H1 (cell line): ENCODE results near the gene MPEG1. TPM values are rescaled to one million over a fixed set of nuclear protein-coding genes. Genes with fewer than 3 reads are reported as not detected.

Source experiments
- CTCF ChIA-PET: fragments of 300-600 bp; sonication (Branson Sonifier 250); formaldehyde crosslinking; loops from one replicate; lab custom pipeline; 2021; ENCODE audit not compliant: partially characterized antibody; lab: Charles Lee
- POLR2A ChIA-PET: fragments of 300-600 bp; sonication (Branson Sonifier 250); formaldehyde crosslinking; loops from one replicate; lab custom pipeline; 2021; ENCODE audit warnings: inconsistent platforms; ENCODE audit not compliant: partially characterized antibody; lab: Charles Lee
- DNase-seq, 2 experiments: peaks; one replicate each; pipeline versions ENCODE4 v3.0.0 to v3.0.0-alpha.2; 2010 to 2022; ENCODE audit warnings: low spot score in 2 of 2, low read depth in 1 of 2, mixed read lengths in 1 of 2
- FAIRE-seq: peaks from 2 replicates; lab custom pipeline; 2011; peaks lifted over from hg19 to GRCh38; lab: Jason Lieb, UNC
- H2AFZ ChIP-seq: 2 replicates; pipeline ENCODE4 v1.8.1; 2012; ENCODE audit warnings: low read length, inconsistent platforms
- H2AK5ac ChIP-seq: 2 replicates; pipeline ENCODE4 v1.6.1; 2013; ENCODE audit warnings: low read depth, low read length
- H2BK120ac ChIP-seq: replicated peaks from 2 replicates; pipeline ENCODE3; 2013; ENCODE audit warnings: low read depth, low read length, inconsistent platforms
- H2BK12ac ChIP-seq: 2 replicates; pipeline ENCODE4 v1.6.1; 2013; ENCODE audit warnings: low read depth, low read length
- H2BK15ac ChIP-seq: 2 replicates; pipeline ENCODE4 v1.6.1; 2013; ENCODE audit warnings: low read length
- H2BK20ac ChIP-seq: 2 replicates; pipeline ENCODE4 v1.6.1; 2013; ENCODE audit warnings: low read length
- H2BK5ac ChIP-seq: 2 replicates; pipeline ENCODE4 v1.6.1; 2013; ENCODE audit warnings: low read depth, low read length
- H3K14ac ChIP-seq: 2 replicates; pipeline ENCODE4 v1.6.1; 2013; ENCODE audit warnings: inconsistent platforms; ENCODE audit not compliant: insufficient read length
- H3K18ac ChIP-seq: 2 replicates; pipeline ENCODE4 v1.6.1; 2013; ENCODE audit warnings: low read length; ENCODE audit errors: extremely low read depth
- H3K23ac ChIP-seq: 2 replicates; pipeline ENCODE4 v1.6.1; 2013; ENCODE audit warnings: inconsistent platforms; ENCODE audit not compliant: insufficient read length
- H3K23me2 ChIP-seq: 2 replicates; pipeline ENCODE4 v1.6.1; 2013; ENCODE audit warnings: low read depth, low read length
- H3K27ac ChIP-seq: 2 replicates; pipeline ENCODE4 v1.6.1; 2011; ENCODE audit warnings: low read depth, low read length, inconsistent platforms
- H3K27me3 ChIP-seq, 4 experiments: replicated peaks in 1 of 4; 1 replicate in 1 of 4; 2 replicates in 3 of 4; pipeline versions ENCODE4 v1.6.1 to v1.8.1; 2011 to 2013; ENCODE audit warnings: low read length in 3 of 4, mild to moderate bottlenecking in 3 of 4, inconsistent platforms in 2 of 4, mixed read lengths in 2 of 4, moderate library complexity in 1 of 4; ENCODE audit not compliant: control insufficient read depth in 3 of 4, insufficient read depth in 3 of 4; ENCODE audit errors: extremely low read depth in 1 of 4
- H3K36me3 ChIP-seq, 4 experiments: 2 replicates each; pipeline versions ENCODE4 v1.6.1 to v1.8.1; 2011 to 2013; ENCODE audit warnings: mild to moderate bottlenecking in 4 of 4, low read length in 3 of 4, moderate library complexity in 2 of 4, control low read depth in 1 of 4, inconsistent platforms in 1 of 4; ENCODE audit not compliant: insufficient read depth in 4 of 4, control insufficient read depth in 2 of 4
- H3K4ac ChIP-seq: replicated peaks from 2 replicates; pipeline ENCODE3; 2013; ENCODE audit warnings: low read length, low read depth, mixed read lengths, inconsistent platforms; ENCODE audit not compliant: insufficient read length
- H3K4me1 ChIP-seq, 4 experiments: replicated peaks in 1 of 4; 1 replicate in 1 of 4; 2 replicates in 3 of 4; pipeline versions ENCODE4 v1.6.1 to v1.8.1; 2011 to 2013; ENCODE audit warnings: low read length in 3 of 4, inconsistent platforms in 2 of 4, mixed read lengths in 1 of 4; ENCODE audit not compliant: insufficient read depth in 4 of 4, control insufficient read depth in 3 of 4
- H3K4me2 ChIP-seq, 2 experiments: 2 replicates each; pipeline versions ENCODE4 v1.6.1 to v1.8.1; 2011 to 2013; ENCODE audit warnings: low read depth in 2 of 2, low read length in 2 of 2, control low read depth in 1 of 2, inconsistent platforms in 1 of 2, mild to moderate bottlenecking in 1 of 2; ENCODE audit not compliant: insufficient read depth in 1 of 2
- H3K4me3 ChIP-seq, 4 experiments: fragments of 200-600, 300-600 bp in 1 of 4; sonication (generic), shearing (Covaris generic), sonication (Bioruptor Twin) in 1 of 4; 2 replicates each; pipeline versions ENCODE4 v1.5.1 to v1.8.1; 2011 to 2016; ENCODE audit warnings: low read length in 4 of 4, low read depth in 3 of 4, control low read depth in 2 of 4, inconsistent platforms in 2 of 4, mild to moderate bottlenecking in 2 of 4, mixed read lengths in 1 of 4, moderate library complexity in 1 of 4; ENCODE audit not compliant: insufficient read depth in 2 of 4; ENCODE audit errors: extremely low read depth in 1 of 4
- H3K56ac ChIP-seq: replicated peaks from 2 replicates; pipeline ENCODE3; 2013; ENCODE audit warnings: low read depth, mild to moderate bottlenecking, mixed read lengths, low read length, inconsistent platforms; ENCODE audit not compliant: insufficient read length
- H3K79me1 ChIP-seq: 2 replicates; pipeline ENCODE4 v1.6.1; 2013; ENCODE audit warnings: low read depth, low read length, control low read depth
- H3K79me2 ChIP-seq, 2 experiments: 2 replicates each; pipeline versions ENCODE4 v1.6.1 to v1.8.1; 2012 to 2013; ENCODE audit warnings: low read length in 2 of 2, mild to moderate bottlenecking in 2 of 2, inconsistent platforms in 1 of 2; ENCODE audit not compliant: insufficient read depth in 2 of 2, control insufficient read depth in 1 of 2
- H3K9ac ChIP-seq, 4 experiments: replicated peaks in 1 of 4; 1 replicate in 1 of 4; 2 replicates in 3 of 4; pipeline versions ENCODE4 v1.6.1 to v1.8.1; 2011 to 2013; ENCODE audit warnings: low read depth in 3 of 4, low read length in 3 of 4, control low read depth in 2 of 4, mild to moderate bottlenecking in 2 of 4, moderate library complexity in 2 of 4, inconsistent platforms in 1 of 4; ENCODE audit errors: extremely low read depth in 1 of 4
- H3K9me3 ChIP-seq, 2 experiments: 2 replicates each; pipeline versions ENCODE4 v1.6.1 to v1.8.1; 2012 to 2013; ENCODE audit warnings: mild to moderate bottlenecking in 2 of 2, moderate library complexity in 2 of 2, control low read depth in 1 of 2, inconsistent platforms in 1 of 2, low read depth in 1 of 2, low read length in 1 of 2, mixed read lengths in 1 of 2; ENCODE audit not compliant: insufficient read depth in 2 of 2
- H4K20me1 ChIP-seq, 2 experiments: replicated peaks in 1 of 2; 2 replicates each; pipeline versions ENCODE3 to v1.8.1; 2011 to 2013; ENCODE audit warnings: inconsistent platforms in 2 of 2, low read length in 2 of 2, mild to moderate bottlenecking in 1 of 2; ENCODE audit not compliant: insufficient read depth in 2 of 2, control insufficient read depth in 1 of 2
- H4K5ac ChIP-seq: 2 replicates; pipeline ENCODE4 v1.6.1; 2013; ENCODE audit warnings: low read length, low read depth, mixed read lengths, inconsistent platforms; ENCODE audit not compliant: insufficient read length
- H4K8ac ChIP-seq: 2 replicates; pipeline ENCODE4 v1.8.0; 2013; ENCODE audit warnings: mild to moderate bottlenecking, moderate library complexity, low read length, inconsistent platforms; ENCODE audit not compliant: insufficient read depth; ENCODE audit errors: extremely low read depth
- H4K91ac ChIP-seq: replicated peaks from 2 replicates; pipeline ENCODE3; 2013; ENCODE audit warnings: low read length, mixed read lengths, inconsistent platforms; ENCODE audit not compliant: insufficient read length
- CBX8 ChIP-seq: fragments of 300-800, 300-1000 bp; sonication (generic); IDR thresholded peaks from 2 replicates; pipeline ENCODE4 v1.7.1; 2016; ENCODE audit warnings: low read depth, low read length, borderline replicate concordance
- KDM5A ChIP-seq: fragments of 200-600 bp; IDR thresholded peaks from 2 replicates; pipeline ENCODE4 v1.7.1; 2012; ENCODE audit warnings: mild to moderate bottlenecking, low read length, inconsistent platforms, mixed read lengths
- POLR2AphosphoS5 ChIP-seq: IDR thresholded peaks from 2 replicates; pipeline ENCODE4 v1.6.1; 2011; ENCODE audit warnings: low read depth, low read length
- SIRT6 ChIP-seq: IDR thresholded peaks from one replicate; pipeline ENCODE4 v1.7.1; 2012; ENCODE audit warnings: low read length, inconsistent platforms
- TAF1 ChIP-seq: IDR thresholded peaks from 2 replicates; pipeline ENCODE4 v1.6.1; 2011; ENCODE audit warnings: mild to moderate bottlenecking, low read depth, low read length
- USF2 ChIP-seq: IDR thresholded peaks from 2 replicates; pipeline ENCODE4 v1.6.1; 2011; ENCODE audit warnings: low read length, improper control_type of control experiment
- WGBS, 2 experiments: shearing (Covaris generic) in 1 of 2; methylation state at CpG; one replicate each; pipeline versions ENCODE4 v1.1.6 to v1.1.7; 2013 to 2015; ENCODE audit warnings: low lambda C conversion rate in 2 of 2, mixed read lengths in 2 of 2, inconsistent platforms in 1 of 2, low coverage in 1 of 2, missing lambda C conversion rate in 1 of 2; ENCODE audit not compliant: insufficient replicate concordance in 2 of 2, insufficient coverage in 1 of 2, insufficient read length in 1 of 2; ENCODE audit errors: extremely low coverage in 1 of 2, missing lambda C conversion rate in 1 of 2; 5-methylcytosine and 5-hydroxymethylcytosine counted together
- polyA plus RNA-seq, 7 experiments: library from polyadenylated mRNA; depleted of rRNA in 3 of 7; stranded (reverse) in 5 of 7; unstranded in 2 of 7; fragments of >200 nt in 5 of 7; fragments of 200-250 nt in 2 of 7; gene quantifications; 1 replicate in 5 of 7; 2 replicates in 1 of 7; 4 replicates in 1 of 7; pipeline versions ENCODE4 v1.2.1 to v1.2.3, GENCODE V29; 2011 to 2013; ENCODE audit warnings: missing spikeins in 2 of 7, mixed read lengths in 2 of 7
- total RNA-seq: library from RNA; stranded (reverse); fragmentation: NEBNext Ultra II Directional; extraction: Animal tissue kit (Norgen Biotek cat#: 25700); gene quantifications from 2 replicates; pipeline ENCODE4 v1.2.1, GENCODE V29; 2021

MPEG1 gene
- total and polyA plus RNA-seq, 2 of the 8 experiments (the other 6 are each of a cell fraction or from before 2014, with no cell fraction given): not detected

- H3K4me3 ChIP-seq: no peak overlapping the region
- no peaks in the 10 kb centered on the region for H3K27me3 ChIP-seq
- no peak for FAIRE-seq
- H3K18ac ChIP-seq: no peak overlapping the region
- H2BK15ac ChIP-seq: no peak overlapping the region
- no peak overlapping the region for H3K9ac ChIP-seq
- no peak overlapping the region for H3K27ac ChIP-seq
- H2BK120ac ChIP-seq: no peak overlapping the region
- ChIA-PET CTCF (interaction anchor here (0.6 to 5.1 kb wide), 7 partner anchors 11 to 82 kb away, joined by 3 to 19 read pairs (median 3); partner anchors contain the start of gene DTX4), POLR2A (no interaction called here)
- H2AFZ ChIP-seq: no peak overlapping the region
- no peak overlapping the region for H4K8ac ChIP-seq
- H3K23me2 ChIP-seq: no peaks in the 10 kb centered on the region
- no peak overlapping the region for H3K14ac ChIP-seq
- H4K5ac ChIP-seq: no peak overlapping the region
- H3K79me1 ChIP-seq: peaks cover 2% of the 10 kb centered on the region; the same call in 1 of the 2 replicates
- no peak overlapping the region for H2BK12ac ChIP-seq
- peaks cover 0 to 4% (median 0%) of the 10 kb centered on the region in 4 experiments; a peak in 1 of 7 replicates for H3K4me1 ChIP-seq
- no peak overlapping the region for H3K23ac ChIP-seq
- H3K4ac ChIP-seq: no peak overlapping the region
- no peak overlapping the region for H3K56ac ChIP-seq
- no peak for DNase-seq
- H3K4me2 ChIP-seq: no peak overlapping the region
- no peak overlapping the region for H2BK20ac ChIP-seq
- peaks cover 4 to 42% (median 31%) of the 10 kb centered on the region in 4 experiments; a peak in 7 of 8 replicates for H3K36me3 ChIP-seq
- TF ChIP-seq POLR2AphosphoS5 (no peak), KDM5A (no peak), SIRT6 (no peak), CBX8 (no peak), TAF1 (no peak), USF2 (no peak)
- H3K9me3 ChIP-seq: no peaks in the 10 kb centered on the region; a peak in 1 of 4 replicates
- H2BK5ac ChIP-seq: no peak overlapping the region
- no peak overlapping the region for H4K91ac ChIP-seq
- 92% methylated on average over 4 of the region's 4 CpGs; no CpG with 5 or more reads in 1 of the 2 experiments for WGBS, 2 experiments
- H2AK5ac ChIP-seq: no peak overlapping the region
- H3K79me2 ChIP-seq: 0 out of 4 replicates have a peak, but pooled peaks cover 0 to 8% of the 10 kb centered on the region in 2 experiments
- peaks cover 2% of the 10 kb centered on the region in 2 experiments for H4K20me1 ChIP-seq
Measured at GRCh38 chr11:59189986-59190385, 22.7 kb downstream of the MPEG1 start.
